Kidney epithelial cell (primary cell): ENCODE data around the gene OMG. TPM values are rescaled to one million over a fixed set of nuclear protein-coding genes. Genes with fewer than 3 reads are reported as not detected.

ENCODE experiments used
- DNase-seq: peaks from one replicate; pipeline ENCODE4 v3.0.0-alpha.2; 2010; ENCODE audit warnings: low read depth
- H3K27me3 ChIP-seq: 2 replicates; pipeline ENCODE4 v1.6.0; 2011; ENCODE audit warnings: low read length; ENCODE audit not compliant: control insufficient read depth, insufficient read depth
- H3K36me3 ChIP-seq: 2 replicates; pipeline ENCODE4 v1.5.1; 2011; ENCODE audit warnings: low read length; ENCODE audit not compliant: control insufficient read depth, insufficient read depth
- H3K4me3 ChIP-seq: 2 replicates; pipeline ENCODE4 v1.5.1; 2011; ENCODE audit warnings: low read depth, mild to moderate bottlenecking, control low read depth, low read length
- CTCF ChIP-seq: IDR thresholded peaks from 2 replicates; pipeline ENCODE4 v1.5.1; 2011; ENCODE audit warnings: mild to moderate bottlenecking, moderate library complexity, low read length, control low read depth, inconsistent platforms; ENCODE audit not compliant: insufficient read depth, poor library complexity, severe bottlenecking
- total RNA-seq: library from RNA; depleted of rRNA; stranded (reverse); fragments of >200 nt; gene quantifications from 2 replicates; pipeline ENCODE4 v1.2.3, GENCODE V29; 2015

OMG gene
- total RNA-seq, 1 donor from 2014 or later: not detected

- TF ChIP-seq CTCF: no peak
- Histone ChIP-seq H3K36me3 (no peaks in the 10 kb centered on the region), H3K27me3 (no peaks in the 10 kb centered on the region), H3K4me3 (no peak overlapping the region)
- DNase-seq: no peak
These were observed 897 bp downstream of the OMG start for GRCh38 chr17:31296142-31296541.

- Histone ChIP-seq H3K27me3 (no peaks in the 10 kb centered on the region), H3K4me3 (no peak overlapping the region), H3K36me3 (no peaks in the 10 kb centered on the region)
- no peak for TF ChIP-seq CTCF
- DNase-seq: no peak
These were observed 1.6 kb downstream of the OMG start for GRCh38 chr17:31295489-31295871.

- no peaks in the 10 kb centered on the region for H3K36me3 ChIP-seq
- TF ChIP-seq CTCF: no peak
- H3K4me3 ChIP-seq: no peak overlapping the region
- no peak for DNase-seq
- no peaks in the 10 kb centered on the region for H3K27me3 ChIP-seq
These were observed 2.1 kb downstream of the OMG start for GRCh38 chr17:31294820-31295488.

- TF ChIP-seq CTCF: no peak
- no peaks in the 10 kb centered on the region for H3K36me3 ChIP-seq
- H3K27me3 ChIP-seq: no peaks in the 10 kb centered on the region
- DNase-seq: no peak
- H3K4me3 ChIP-seq: no peak overlapping the region
These were observed 2.8 kb downstream of the OMG start for GRCh38 chr17:31294231-31294630.

GRCh38 chr17:31293581-31293980 is 3.5 kb downstream of the OMG start:
- DNase-seq: no peak
- no peak overlapping the region for H3K4me3 ChIP-seq
- TF ChIP-seq CTCF: no peak

GRCh38 chr17:31291820-31292219 is 5.2 kb downstream of the OMG start:
- TF ChIP-seq CTCF: no peak
- DNase-seq: no peak
- Histone ChIP-seq H3K36me3 (no peaks in the 10 kb centered on the region), H3K4me3 (no peak overlapping the region), H3K27me3 (no peaks in the 10 kb centered on the region)

More at GRCh38 chr17:31293581-31293980, 3.5 kb downstream of the OMG start:
- no peaks in the 10 kb centered on the region for H3K36me3 ChIP-seq
- no peaks in the 10 kb centered on the region for H3K27me3 ChIP-seq
